A673 (cell line): ENCODE data around the gene TTI1. TPM values are rescaled to one million over a fixed set of nuclear protein-coding genes. Genes with fewer than 3 reads are reported as not detected.

Experiments used
- BruUV-seq: library from RNA; stranded (reverse); fragments of 400-500 nt; replicated peaks from 2 replicates; lab custom pipeline; 2021; lab: Mats Ljungman, UMichigan
- CTCF ChIA-PET: fragments of 300-600 bp; sonication (Branson Sonifier 250); formaldehyde crosslinking; loops from one replicate; lab custom pipeline; 2022; ENCODE audit warnings: antibody characterized with exemption; lab: Charles Lee
- POLR2A ChIA-PET: fragments of 300-600 bp; sonication (Branson Sonifier 250); formaldehyde crosslinking; loops from one replicate; lab custom pipeline; 2022; ENCODE audit warnings: antibody characterized with exemption; ENCODE audit not compliant: low non-redundant PET; lab: Charles Lee
- DNase-seq: peaks from one replicate; pipeline ENCODE4 v3.0.0-alpha.2; 2015; ENCODE audit warnings: low spot score
- H3K27ac ChIP-seq: fragments of 200-600 bp; sonication (generic); 2 replicates; pipeline ENCODE4 v1.5.1; 2016; ENCODE audit warnings: mixed run types, low read depth, mild to moderate bottlenecking, mixed read lengths, antibody characterized with exemption, low read length; ENCODE audit not compliant: poor library complexity, severe bottlenecking
- H3K27me3 ChIP-seq: fragments of 200-600 bp; sonication (generic); replicated peaks from 2 replicates; pipeline ENCODE4 v1.6.1; 2017; ENCODE audit warnings: mixed run types, low read depth, mild to moderate bottlenecking, mixed read lengths, antibody characterized with exemption, low read length; ENCODE audit not compliant: insufficient read depth, poor library complexity
- H3K36me3 ChIP-seq: fragments of 200-600 bp; sonication (generic); 2 replicates; pipeline ENCODE4 v1.6.1; 2016; ENCODE audit warnings: mixed run types, mild to moderate bottlenecking, mixed read lengths, antibody characterized with exemption, low read length; ENCODE audit not compliant: insufficient read depth, poor library complexity, severe bottlenecking
- H3K4me1 ChIP-seq: fragments of 200-600 bp; sonication (generic); 2 replicates; pipeline ENCODE4 v1.6.1; 2017; ENCODE audit warnings: mixed run types, mild to moderate bottlenecking, mixed read lengths, antibody characterized with exemption, low read length; ENCODE audit not compliant: insufficient read depth, poor library complexity, severe bottlenecking
- H3K4me3 ChIP-seq: fragments of 200-600 bp; sonication (generic); 2 replicates; pipeline ENCODE4 v1.5.1; 2016; ENCODE audit warnings: low read depth, mixed run types, mild to moderate bottlenecking, mixed read lengths, low read length; ENCODE audit not compliant: poor library complexity, severe bottlenecking
- H3K9me3 ChIP-seq: fragments of 200-600 bp; sonication (generic); 2 replicates; pipeline ENCODE4 v1.6.1; 2016; ENCODE audit warnings: mixed run types, low read depth, mild to moderate bottlenecking, mixed read lengths, antibody characterized with exemption, low read length; ENCODE audit not compliant: poor library complexity, severe bottlenecking
- CTCF ChIP-seq: fragments of 300-800, 200-600 bp; sonication (generic); conservative IDR thresholded peaks from 2 replicates; pipeline ENCODE4 v1.5.1; 2017; ENCODE audit warnings: low read depth, mild to moderate bottlenecking, antibody characterized with exemption, low read length, moderate library complexity, mixed read lengths
- EZH2 ChIP-seq: fragments of 200-600 bp; sonication (generic); IDR thresholded peaks from 2 replicates; pipeline ENCODE4 v1.6.1; 2017; ENCODE audit warnings: borderline replicate concordance, low read depth, mild to moderate bottlenecking, mixed read lengths, antibody characterized with exemption, low read length; ENCODE audit not compliant: poor library complexity, severe bottlenecking
- intact Hi-C: fragments of 100-400 bp; cut with micrococcal nuclease; formaldehyde crosslinking; loops from one replicate; pipeline ENCODE4 v1.10.0; 2022; ENCODE audit not compliant: unreplicated experiment
- total RNA-seq: library from RNA; stranded (reverse); gene quantifications from 2 replicates; pipeline ENCODE4 v1.2.3, GENCODE V29; 2021

Gene TTI1
- total RNA-seq, 1 experiment from 2014 or later, result 40.3 TPM

- Histone ChIP-seq H3K4me1 (no peaks in the 10 kb centered on the region), H3K9me3 (no peaks in the 10 kb centered on the region), H3K27ac (no peak overlapping the region), H3K36me3 (no peaks in the 10 kb centered on the region), H3K27me3 (no peaks in the 10 kb centered on the region), H3K4me3 (no peak overlapping the region)
- BruUV-seq, result no TSS peak
- no peak for DNase-seq
- intact Hi-C loops, result no loop called here
- no peak for TF ChIP-seq CTCF
- TF ChIP-seq EZH2, result no peak
- CTCF ChIA-PET, result no interaction called here
- POLR2A ChIA-PET, result no interaction called here
Observed at GRCh38 chr20:37948956-37949355, 84.3 kb downstream of the TTI1 start.

- H3K9me3 ChIP-seq, result no peaks in the 10 kb centered on the region
- H3K27ac ChIP-seq, result no peak overlapping the region
- H3K36me3 ChIP-seq, result no peaks in the 10 kb centered on the region
- CTCF ChIA-PET, result no interaction called here
- POLR2A ChIA-PET, result no interaction called here
- no peaks in the 10 kb centered on the region for H3K4me1 ChIP-seq
- intact Hi-C loops, result no loop called here
- no TSS peak for BruUV-seq
- DNase-seq, result no peak
- H3K27me3 ChIP-seq, result no peaks in the 10 kb centered on the region
- H3K4me3 ChIP-seq, result no peak overlapping the region
- TF ChIP-seq CTCF (no peak), EZH2 (no peak)
Observed at GRCh38 chr20:37947943-37948342, 85.3 kb downstream of the TTI1 start.

GRCh38 chr20:37946946-37947345 is 86.3 kb downstream of the TTI1 start:
- CTCF ChIA-PET, result no interaction called here
- Histone ChIP-seq H3K9me3 (no peaks in the 10 kb centered on the region), H3K4me1 (no peaks in the 10 kb centered on the region), H3K36me3 (no peaks in the 10 kb centered on the region), H3K27ac (no peak overlapping the region), H3K4me3 (no peak overlapping the region), H3K27me3 (no peaks in the 10 kb centered on the region)
- BruUV-seq, result no TSS peak
- intact Hi-C loops, result no loop called here
- no peak for DNase-seq
- TF ChIP-seq CTCF (no peak), EZH2 (no peak)
- POLR2A ChIA-PET, result no interaction called here
